ENCODE results near the gene KARS1.
A peak's percentile ranks its signal among the peaks of the same experiment; 100 is the strongest.

KARS1 gene

DNA sequence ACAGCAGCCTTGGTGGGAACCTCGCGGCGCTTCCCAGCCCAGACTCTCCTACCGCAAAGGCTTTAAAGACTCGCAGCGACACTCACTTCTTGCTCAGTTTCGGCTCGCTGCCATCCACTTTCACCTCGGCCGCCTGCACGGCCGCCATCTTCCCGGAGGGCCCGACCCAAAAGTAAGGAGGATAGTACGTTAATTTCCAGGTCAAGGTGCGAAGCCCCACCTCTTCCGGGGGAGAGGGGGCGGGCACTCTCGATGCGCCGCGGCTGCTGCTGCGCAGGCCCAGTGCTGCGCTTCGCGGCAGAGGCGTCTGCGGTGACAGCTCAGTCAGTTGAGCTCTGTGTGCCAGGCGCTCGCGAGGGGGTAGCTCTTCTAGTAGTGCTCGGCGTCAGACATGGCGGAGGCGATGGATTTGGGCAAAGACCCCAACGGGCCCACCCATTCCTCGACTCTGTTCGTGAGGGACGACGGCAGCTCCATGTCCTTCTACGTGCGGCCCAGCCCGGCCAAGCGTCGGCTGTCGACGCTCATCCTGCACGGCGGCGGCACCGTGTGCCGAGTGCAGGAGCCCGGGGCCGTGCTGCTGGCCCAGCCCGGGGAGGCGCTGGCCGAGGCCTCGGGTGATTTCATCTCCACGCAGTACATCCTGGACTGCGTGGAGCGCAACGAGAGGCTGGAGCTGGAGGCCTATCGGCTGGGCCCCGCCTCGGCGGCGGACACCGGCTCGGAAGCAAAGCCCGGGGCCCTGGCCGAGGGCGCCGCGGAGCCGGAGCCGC is at the start of gene KARS1, which contains the start of gene TERF2IP:
TSS of gene KARS1 (minus strand) at position 174 of the 773 bp plus-strand sequence. CDS start at position 148, 26 bp downstream.
TSS of gene TERF2IP (plus strand) at position 282 of the 773 bp plus-strand sequence. CDS start at position 392, 110 bp downstream.
- DNase-seq = peak; percentile 97

DNA sequence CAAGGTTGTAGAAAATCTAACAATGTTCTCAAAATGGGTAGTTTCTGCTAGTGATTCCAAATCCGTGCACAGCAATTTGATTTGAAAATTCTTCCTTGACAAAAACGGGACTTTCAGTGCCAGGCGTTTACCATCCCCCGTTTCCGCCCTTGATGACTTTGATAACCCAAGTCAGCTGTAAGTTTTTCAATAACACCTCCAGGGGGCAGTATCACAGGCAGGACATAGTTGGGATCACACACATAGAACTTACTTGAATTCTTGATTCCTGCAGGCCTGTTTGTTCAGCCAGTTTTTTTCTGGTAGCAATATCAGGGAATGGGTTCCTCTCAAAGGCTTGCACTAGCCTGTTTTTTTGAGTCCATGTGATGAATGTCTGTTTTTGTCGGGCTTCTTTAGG is 48.2 kb upstream of the KARS1 start:
- peak; percentile 25 for DNase-seq

DNA sequence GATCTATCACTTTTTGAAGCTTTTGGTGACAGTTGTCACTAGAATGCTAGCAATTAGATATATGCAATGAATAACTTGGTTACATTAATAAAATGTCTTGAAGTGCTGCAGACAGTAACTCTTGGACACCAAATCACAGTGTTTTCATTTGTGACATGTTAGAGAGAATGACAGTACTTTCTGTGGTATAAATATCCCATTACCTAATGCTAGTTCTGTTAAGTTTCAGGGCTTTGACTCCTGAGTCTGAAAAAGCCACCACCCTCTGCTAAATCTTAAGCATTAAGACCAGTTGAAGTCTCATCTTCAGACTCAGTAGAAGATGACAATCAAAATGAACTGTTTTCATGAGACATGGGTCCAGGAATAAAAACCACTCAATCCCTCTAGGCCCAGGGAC is 39.9 kb upstream of the KARS1 start:
- DNase-seq = no peak

DNA sequence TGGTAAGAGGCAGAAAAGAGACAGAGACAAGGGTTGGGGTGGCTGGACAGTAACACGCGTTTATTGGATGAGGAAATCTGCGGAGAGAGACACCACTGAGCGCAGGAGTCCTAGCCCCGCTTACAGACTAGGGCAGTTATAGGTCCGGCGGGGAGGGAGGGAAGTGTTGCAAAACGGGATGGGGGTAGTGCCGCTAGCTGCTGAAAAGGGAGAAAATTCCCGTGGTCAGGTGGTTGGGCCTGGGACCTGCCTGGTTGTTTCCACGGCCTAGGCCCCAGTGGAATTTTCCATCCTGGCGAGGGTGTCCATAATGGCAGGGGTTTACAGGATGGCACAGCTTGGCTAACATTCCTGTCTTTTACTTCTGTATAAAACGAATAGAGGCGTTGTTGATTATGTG is 34.8 kb upstream of the KARS1 start:
- no peak for DNase-seq

DNA sequence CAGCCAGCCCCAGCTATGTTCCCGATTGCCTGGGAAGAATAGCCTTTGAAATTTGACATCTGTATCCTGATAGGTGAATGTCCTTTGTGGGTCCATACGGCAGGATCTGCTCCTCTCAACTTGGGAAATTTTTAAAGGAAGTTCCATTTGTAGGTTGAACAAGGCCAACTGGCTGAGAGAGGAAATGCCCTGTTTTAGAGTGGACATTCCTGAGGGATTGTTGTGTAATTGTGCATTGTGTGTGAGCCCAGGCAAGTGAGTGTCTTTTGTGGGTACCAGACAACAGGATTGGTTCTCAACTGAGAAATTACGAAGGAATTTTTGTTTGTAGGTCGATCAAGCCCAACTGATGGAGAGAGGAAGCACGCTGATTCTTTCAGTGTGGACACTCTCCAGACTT is 31.9 kb upstream of the KARS1 start:
- no peak for DNase-seq

DNA sequence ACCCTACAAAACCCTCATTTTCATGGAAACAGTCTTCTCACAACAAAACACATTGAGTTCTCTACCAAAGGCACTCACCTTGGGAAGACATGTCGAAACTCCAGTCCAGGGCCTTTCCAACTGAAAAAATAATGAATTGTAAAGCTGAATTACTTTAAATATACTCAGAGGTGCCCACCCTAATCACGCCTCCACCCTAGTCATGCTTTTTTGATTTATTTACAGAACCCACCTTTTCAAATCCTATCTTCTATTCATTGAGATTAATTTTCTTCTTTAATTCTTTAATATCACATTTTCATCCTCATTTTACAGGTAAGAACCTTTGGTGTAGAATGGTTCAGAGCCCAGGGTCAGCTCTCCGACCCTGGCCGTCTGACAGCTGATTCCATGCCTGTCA is 29.4 kb upstream of the KARS1 start, which contains the start of gene CPHXL2:
TSS of gene CPHXL2 (minus strand) at position 101 of the 400 bp plus-strand sequence. CDS start at position 91, 10 bp downstream.
- no peak for DNase-seq

DNA sequence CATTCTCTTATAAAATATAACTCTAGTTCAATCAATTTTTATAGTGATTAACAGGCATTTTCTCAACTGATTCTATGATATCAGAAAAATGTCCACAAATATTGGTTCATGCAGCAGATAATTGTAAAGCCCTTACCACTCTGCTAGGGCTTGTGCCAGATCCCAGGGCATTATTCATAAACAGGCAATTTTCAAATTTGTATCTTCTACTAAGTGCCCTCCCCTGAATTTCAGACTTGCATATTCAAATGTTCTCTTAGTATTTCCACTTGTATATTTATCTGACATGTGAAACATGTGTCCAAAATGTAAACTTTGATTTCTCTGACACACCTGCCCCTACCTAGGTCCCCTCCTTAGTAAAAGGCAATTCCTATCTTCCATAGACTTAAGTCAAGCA is 20.0 kb upstream of the KARS1 start:
- DNase-seq = no peak

DNA sequence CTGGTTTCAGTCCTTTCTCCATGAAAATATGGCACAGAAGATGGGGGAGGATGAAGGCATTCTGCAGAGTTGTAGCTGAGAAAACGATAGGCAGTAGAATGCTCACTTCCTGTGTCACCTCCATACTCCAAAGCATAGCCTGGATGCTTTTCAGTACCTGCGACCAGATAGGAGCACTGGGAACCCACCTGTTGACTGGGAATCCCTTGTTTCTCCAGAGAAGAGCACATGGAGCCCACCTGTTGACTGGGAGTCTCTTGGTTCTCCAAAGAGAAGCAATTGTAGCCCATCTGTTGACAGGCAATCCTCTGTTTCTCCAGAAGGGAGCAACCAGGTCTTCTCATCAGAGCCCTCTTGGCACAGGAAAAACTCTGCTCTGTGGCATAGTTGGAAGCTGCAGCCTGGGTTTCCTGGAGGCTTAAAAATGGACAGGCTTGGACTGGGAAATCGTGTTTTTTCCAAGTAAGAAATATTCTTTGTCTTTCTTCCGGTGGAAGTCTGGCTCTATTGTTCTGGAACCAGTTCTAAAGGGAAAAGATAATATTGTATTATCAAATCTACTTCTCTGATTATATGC is 13.3 kb upstream of the KARS1 start:
- no peak for DNase-seq

DNA sequence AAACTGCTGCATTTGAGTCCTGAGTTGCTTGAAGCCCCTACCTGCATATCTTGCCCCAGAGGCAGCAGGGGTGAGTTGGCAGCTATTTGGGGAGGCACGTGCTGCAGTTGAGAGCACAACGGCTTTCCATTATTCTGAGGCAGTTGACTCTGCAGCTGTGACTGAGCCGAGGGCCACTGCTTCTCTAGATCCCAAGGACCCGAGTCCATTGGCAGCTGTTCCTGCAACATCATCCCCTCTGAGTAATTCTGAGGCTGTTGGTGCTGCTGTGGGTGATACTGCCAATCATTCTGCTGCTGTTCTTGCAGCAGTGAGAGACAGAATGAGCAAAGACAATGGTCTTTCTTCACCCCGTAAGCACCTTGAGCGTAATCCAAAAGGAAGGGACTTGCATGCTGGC is 12.9 kb upstream of the KARS1 start:
- no peak for DNase-seq

DNA sequence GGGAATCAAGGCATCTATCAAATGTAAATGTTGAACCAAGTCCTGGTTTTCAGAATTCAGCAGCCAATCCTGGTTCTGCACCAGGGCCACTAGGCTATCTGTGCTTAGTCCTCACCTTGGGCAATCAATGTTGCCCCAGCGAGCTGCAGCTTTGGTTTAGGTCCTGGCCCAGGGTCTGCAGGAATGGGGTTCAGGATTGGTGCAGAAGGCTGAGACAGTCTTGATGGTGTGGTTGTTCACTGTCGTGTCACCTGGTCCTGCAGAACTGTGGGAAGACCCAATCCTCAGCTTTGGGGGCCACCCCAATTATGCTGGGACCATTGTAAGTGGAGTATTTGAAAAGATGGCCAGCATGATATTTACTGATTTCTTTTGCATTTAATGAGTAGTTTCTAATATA is 10.7 kb upstream of the KARS1 start:
- no peak for DNase-seq

DNA sequence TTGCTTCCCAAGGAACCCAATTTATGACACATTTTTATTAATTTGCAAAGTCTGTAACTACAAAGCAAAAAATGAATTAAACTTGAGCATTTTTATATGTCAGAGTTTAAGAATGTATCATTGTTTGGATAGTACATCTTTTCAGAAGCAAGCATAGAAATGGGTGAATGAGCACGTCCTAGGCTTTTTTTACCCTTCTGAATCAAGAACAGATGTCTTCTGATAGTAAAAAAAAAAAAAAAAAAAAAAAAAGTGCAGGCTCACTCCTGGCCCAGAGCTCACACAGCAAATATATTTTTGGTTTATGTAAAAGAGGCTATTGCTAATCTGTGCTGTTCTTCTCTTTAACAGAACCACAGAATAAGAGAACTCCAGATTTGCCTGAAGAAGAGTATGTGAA is 6.5 kb upstream of the KARS1 start:
- peak; percentile 13 for DNase-seq

DNA sequence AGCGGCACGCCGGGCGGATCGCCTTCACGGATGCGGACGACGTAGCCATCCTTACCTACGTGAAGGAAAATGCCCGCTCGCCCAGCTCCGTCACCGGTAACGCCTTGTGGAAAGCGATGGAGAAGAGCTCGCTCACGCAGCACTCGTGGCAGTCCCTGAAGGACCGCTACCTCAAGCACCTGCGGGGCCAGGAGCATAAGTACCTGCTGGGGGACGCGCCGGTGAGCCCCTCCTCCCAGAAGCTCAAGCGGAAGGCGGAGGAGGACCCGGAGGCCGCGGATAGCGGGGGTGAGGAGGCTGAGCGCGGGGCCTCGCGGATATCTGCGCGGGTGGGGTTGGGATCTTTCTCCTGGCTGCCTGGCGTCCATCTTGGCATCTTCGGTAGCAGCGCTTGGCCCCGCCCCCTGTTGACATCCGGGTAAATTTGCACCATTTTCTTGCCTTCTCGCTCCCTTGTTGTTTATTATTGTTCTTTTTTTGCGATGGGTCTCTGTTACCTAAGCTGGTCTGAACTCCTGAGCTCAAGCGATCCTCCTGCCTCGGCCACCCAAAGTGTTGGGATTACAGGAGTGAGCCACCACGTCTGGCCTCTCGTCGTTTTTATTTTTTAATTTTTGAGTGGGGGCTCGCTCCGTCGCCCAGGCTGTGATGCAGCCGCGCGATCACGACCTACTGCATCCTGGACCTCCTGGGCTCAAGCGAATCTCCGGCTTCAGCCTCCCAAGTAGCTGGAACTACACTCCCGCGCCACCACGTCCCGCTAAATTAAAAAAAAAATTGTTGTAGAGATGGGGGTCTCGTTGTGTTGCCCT is 1.0 kb upstream of the KARS1 start:
- DNase-seq = peak; percentile 92

DNA sequence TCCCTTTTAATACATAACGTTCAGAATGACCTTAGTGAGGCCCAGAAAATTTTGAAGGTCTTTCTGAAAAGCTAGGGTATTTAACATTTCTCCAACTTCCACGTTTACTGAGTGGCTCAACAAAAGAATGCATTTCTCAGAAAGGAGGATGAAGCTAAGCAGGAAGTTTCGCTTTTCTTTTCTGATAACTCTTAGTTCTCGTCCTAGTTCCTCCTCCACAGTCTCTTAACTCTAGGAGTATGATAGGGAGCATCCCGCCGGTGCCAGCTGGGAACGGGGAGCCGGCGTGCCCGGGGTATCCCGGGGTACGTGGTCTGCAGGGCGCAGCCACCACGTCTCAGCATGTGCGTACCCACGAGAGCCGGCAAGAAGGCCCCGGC is 363 bp downstream of the KARS1 start:
- DNase-seq = no peak

DNA sequence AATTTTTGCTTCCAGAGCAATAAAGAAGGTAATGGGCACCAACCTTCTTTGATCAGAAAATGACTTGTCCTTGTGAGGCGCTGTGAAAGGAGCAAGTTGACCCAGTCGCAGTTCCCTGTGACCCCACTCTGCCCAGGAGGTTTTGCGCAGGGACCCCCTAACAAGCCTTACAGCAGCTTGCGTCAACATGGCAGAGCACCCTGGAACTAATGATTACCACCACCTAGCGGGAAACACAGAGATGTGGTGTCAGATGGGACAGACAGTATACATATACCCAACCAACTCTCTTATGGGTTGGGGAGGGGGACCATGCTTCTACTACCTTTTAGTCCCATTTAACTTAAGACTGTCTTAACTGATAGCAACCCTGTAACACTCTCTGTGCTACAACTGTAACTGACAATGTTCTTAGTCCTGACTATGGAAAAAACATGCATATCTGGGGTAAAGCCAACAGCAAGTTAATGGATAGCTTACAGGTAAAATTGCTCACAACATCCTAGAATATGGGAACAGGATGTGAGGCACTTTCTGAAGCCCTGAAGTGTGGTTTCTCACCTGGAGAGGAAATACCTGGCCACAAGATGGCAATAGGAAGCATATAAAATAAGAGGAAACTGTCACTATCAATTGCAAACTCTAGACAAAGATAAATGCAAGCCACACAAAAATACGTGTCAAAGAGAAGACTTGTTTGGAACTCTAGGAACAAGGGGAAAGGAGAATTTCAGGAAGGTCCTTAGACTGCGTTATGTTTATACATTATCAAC is 3.0 kb downstream of the KARS1 start:
- no peak for DNase-seq

DNA sequence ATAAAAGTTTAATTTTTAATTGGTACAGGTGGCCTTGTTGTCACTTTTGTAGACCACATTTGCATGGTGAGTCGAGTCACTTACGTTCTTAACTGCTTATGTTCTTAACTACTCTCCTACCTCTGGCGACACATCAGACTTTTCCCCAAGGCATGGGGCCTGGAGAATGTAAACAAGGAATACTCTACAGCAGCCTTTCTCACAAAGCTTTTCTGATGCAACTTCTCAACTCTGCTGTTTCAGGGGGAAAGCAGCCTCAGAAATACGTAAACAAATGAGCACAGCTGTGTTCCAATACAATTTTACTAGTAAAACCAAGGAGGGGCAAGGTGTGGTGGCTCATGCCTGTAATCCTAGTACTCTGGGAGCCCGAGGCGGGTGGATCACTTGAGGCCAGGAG is 6.9 kb downstream of the KARS1 start:
- no peak for DNase-seq

DNA sequence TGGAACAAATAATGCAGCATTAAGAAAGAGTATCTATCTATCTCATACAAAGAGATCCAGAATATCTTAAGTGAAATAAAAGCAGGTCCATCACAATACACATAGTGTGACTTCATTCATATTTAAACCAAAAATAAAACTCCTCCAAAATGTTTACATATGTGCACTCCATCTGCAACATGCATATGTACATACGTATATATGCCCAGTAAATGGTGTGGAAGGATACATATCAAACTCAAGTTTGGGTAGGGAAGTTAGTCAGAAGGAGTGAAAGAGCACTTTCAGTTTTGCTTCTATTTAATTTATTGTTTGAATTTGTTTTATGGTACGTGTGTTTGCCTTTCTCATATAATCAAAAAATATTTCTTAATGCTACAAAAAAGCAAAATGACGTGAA is 12.4 kb downstream of the KARS1 start:
- DNase-seq = no peak

DNA sequence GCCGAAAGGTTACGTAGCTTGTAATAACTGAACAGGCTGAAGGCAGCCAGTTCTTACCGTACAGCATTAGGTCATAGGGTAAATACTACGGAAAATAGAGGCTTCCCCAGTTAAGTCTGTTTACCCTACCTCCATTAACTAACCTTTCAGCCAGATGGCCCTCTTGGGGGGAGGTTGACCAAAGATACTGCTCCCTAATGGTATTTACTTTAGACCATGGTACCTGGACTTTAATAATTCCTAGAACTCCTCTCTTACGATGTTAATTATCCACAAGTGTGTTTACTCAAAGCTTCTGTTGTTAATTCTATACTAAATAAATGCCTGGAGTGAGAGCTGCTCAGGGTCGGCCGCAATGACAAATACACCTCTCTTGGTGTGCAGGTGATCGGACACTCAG is 14.6 kb downstream of the KARS1 start:
- DNase-seq = no peak

DNA sequence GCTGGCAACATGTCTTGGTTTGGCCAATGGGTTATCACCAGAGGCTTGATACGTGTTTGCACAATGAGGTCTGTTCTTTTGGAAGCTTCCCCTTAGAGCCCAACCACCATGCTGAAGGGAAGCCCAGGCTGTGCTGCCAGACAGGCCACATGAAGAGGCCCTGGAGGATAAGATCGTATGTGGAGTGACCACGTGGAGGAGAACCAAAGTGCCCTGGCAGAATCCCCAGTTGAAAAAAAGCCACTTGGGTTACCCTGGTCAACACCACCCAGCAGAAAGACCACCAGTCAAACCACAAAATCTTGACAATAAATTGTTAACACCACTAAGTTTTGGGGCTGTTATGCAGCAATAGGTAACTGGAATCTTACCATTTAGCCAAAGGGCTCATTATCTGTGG is 17.4 kb downstream of the KARS1 start:
- DNase-seq = peak; percentile 72

DNA sequence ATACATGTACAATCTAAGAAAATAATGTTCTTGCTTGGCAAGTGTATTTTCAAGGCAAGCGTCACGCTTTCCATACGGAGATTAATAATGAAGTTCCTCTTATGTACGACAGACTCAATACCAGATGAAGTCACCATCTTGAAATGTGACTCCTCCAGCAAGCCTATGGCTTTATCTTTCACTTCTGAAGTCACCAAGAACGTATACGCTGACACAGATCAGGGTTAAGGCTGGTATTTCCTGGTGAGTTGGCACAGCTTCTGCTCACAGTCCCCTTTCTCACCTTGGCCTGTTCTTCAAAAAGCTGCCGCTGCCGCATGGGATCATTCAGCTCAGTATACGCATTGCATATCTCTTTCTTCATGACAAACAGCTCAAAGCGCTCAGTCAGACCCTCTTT is 18.3 kb downstream of the KARS1 start:
- DNase-seq = no peak

DNA sequence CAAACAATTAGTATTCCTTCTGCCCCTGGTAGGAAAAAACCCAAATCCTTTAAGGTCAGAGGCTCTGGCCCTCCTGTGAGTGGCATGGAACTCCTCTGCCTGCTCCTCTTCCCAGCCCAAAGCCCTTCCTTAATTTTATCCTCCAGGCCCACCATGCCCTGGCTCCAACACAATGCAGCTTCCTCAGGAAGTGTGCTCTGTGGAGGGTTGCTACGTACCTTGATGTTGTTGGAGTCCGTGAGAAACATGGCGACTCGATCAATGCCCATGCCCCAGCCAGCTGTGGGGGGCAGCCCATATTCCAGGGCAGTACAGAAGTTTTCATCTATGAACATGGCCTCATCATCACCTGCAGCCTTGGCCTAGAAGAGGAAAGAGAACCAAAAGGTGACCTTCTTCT is 19.1 kb downstream of the KARS1 start:
- no peak for DNase-seq

DNA sequence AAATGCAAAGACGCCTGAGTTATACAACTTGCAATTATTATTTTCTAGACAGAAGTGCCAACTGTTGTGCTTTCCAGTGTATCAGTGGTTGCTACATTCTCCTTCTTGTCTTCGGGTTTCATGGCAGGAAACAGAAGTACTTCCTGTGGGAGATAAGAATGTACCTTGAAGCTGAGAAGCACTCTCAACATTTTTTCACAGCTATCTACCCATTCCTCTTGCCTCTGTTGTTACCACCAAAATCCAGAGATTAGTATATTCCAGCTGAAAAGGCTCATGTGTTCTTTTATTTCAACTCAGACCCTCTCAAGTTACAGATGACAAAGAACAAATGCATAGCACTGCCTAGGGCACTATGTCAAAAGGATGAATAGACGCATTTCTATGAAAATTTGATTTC is 19.6 kb downstream of the KARS1 start:
- peak; percentile 90 for DNase-seq

DNA sequence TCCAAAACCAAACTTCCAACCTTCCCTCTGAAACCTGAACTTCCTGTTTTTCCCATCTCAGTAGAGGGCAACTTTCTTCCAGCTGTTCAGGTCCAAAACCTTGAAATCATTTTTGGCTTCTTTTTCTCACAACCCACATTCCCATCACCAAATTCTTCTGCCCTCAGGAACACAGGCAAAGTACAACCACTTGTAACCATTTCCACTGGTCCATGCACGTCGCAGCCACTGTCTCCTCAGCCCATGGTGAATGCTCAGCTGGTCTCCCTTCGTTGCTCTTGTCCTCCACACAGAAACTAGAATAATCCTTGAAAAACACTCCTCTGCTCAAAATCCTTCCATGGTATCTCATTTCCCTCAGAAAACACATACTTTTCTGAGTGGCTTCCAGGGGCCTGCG is 20.7 kb downstream of the KARS1 start:
- DNase-seq = no peak

DNA sequence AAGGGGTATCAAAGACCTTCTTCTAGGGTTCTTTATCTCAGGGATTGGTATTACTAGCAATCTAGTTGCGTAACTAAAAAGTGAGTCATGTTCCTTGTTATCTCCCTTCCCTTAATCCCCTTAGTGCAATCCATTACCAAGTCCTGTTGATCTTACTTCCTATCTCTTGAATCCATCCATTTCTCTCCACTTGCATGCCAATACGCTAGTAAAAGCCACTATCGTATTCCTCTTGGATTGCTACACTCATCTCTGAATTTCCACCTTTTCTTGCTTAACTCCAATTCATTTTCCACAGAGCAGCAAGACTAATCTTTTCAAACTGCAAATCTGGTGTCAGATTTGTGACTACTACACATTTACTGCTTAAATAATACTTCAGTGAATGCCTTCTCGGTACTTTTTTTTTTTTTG is 22.5 kb downstream of the KARS1 start:
- DNase-seq = peak; percentile 27

Measured in hematopoietic multipotent progenitor cell treated with erythropoietin and hydrocortisone succinate and interleukin-3 and kit ligand, for 4 days (in vitro differentiated cells).